ENCODE results near the gene TAGAP. TPM values are rescaled to one million over a fixed set of nuclear protein-coding genes. Genes with fewer than 3 reads are reported as not detected.

The TAGAP gene
- polyA plus RNA-seq, 1 donor: 2.3 TPM

- DNase-seq: no peak
Observed at GRCh38 chr6:159061805-159062563, 17.2 kb upstream of the TAGAP start.

GRCh38 chr6:159061146-159061545 is 16.4 kb upstream of the TAGAP start:
- DNase-seq: no peak
- Histone ChIP-seq H3K27me3 (ENCODE audit: control insufficient read depth, insufficient read depth, low read length) (peaks cover 13% of the 10 kb centered on the region), H3K4me3 (ENCODE audit: low read length) (no peak overlapping the region), H3K36me3 (ENCODE audit: control insufficient read depth, insufficient read depth, low read length) (no peaks in the 10 kb centered on the region), H3K27ac (ENCODE audit: low read length) (no peak overlapping the region), H3K4me1 (ENCODE audit: control insufficient read depth, insufficient read depth, low read length) (no peaks in the 10 kb centered on the region), H3K9me3 (ENCODE audit: control insufficient read depth, low read depth, low read length) (no peaks in the 10 kb centered on the region)
- WGBS (ENCODE audit: insufficient coverage, low lambda C conversion rate): no CpG with 5 or more reads among the region's 7 CpGs

More at GRCh38 chr6:159061805-159062563, 17.2 kb upstream of the TAGAP start:
- H3K27ac ChIP-seq (ENCODE audit: low read length): no peak overlapping the region
- WGBS (ENCODE audit: insufficient coverage, low lambda C conversion rate): no CpG with 5 or more reads among the region's 10 CpGs
- H3K4me1 ChIP-seq (ENCODE audit: control insufficient read depth, insufficient read depth, low read length): no peaks in the 10 kb centered on the region
- H3K27me3 ChIP-seq (ENCODE audit: control insufficient read depth, insufficient read depth, low read length): peaks cover 13% of the 10 kb centered on the region
- no peaks in the 10 kb centered on the region for H3K36me3 ChIP-seq (ENCODE audit: control insufficient read depth, insufficient read depth, low read length)
- H3K4me3 ChIP-seq (ENCODE audit: low read length): no peak overlapping the region
- no peaks in the 10 kb centered on the region for H3K9me3 ChIP-seq (ENCODE audit: control insufficient read depth, low read depth, low read length)

GRCh38 chr6:159059885-159060506 is 15.2 kb upstream of the TAGAP start:
- WGBS (ENCODE audit: insufficient coverage, low lambda C conversion rate): 90% methylated on average over 2 of the region's 7 CpGs
- H3K4me1 ChIP-seq (ENCODE audit: control insufficient read depth, insufficient read depth, low read length): no peaks in the 10 kb centered on the region

GRCh38 chr6:159059141-159059540 is 14.3 kb upstream of the TAGAP start:
- no peak overlapping the region for H3K27ac ChIP-seq (ENCODE audit: low read length)
- no peak overlapping the region for H3K4me3 ChIP-seq (ENCODE audit: low read length)
- H3K4me1 ChIP-seq (ENCODE audit: control insufficient read depth, insufficient read depth, low read length): no peaks in the 10 kb centered on the region
- H3K27me3 ChIP-seq (ENCODE audit: control insufficient read depth, insufficient read depth, low read length): peaks cover 16% of the 10 kb centered on the region
- no peaks in the 10 kb centered on the region for H3K36me3 ChIP-seq (ENCODE audit: control insufficient read depth, insufficient read depth, low read length)
- no peak for DNase-seq
- H3K9me3 ChIP-seq (ENCODE audit: control insufficient read depth, low read depth, low read length): no peaks in the 10 kb centered on the region
- 100% methylated on average over 1 of the region's 3 CpGs for WGBS (ENCODE audit: insufficient coverage, low lambda C conversion rate)

More at GRCh38 chr6:159059885-159060506, 15.2 kb upstream of the TAGAP start:
- no peaks in the 10 kb centered on the region for H3K36me3 ChIP-seq (ENCODE audit: control insufficient read depth, insufficient read depth, low read length)
- no peak overlapping the region for H3K27ac ChIP-seq (ENCODE audit: low read length)
- no peak for DNase-seq
- H3K9me3 ChIP-seq (ENCODE audit: control insufficient read depth, low read depth, low read length): no peaks in the 10 kb centered on the region
- peaks cover 13% of the 10 kb centered on the region for H3K27me3 ChIP-seq (ENCODE audit: control insufficient read depth, insufficient read depth, low read length)
- no peak overlapping the region for H3K4me3 ChIP-seq (ENCODE audit: low read length)

- WGBS (ENCODE audit: insufficient coverage, low lambda C conversion rate): no CpG with 5 or more reads among the region's 6 CpGs
- no peaks in the 10 kb centered on the region for H3K4me1 ChIP-seq (ENCODE audit: control insufficient read depth, insufficient read depth, low read length)
- no peaks in the 10 kb centered on the region for H3K36me3 ChIP-seq (ENCODE audit: control insufficient read depth, insufficient read depth, low read length)
- H3K4me3 ChIP-seq (ENCODE audit: low read length): no peak overlapping the region
- no peaks in the 10 kb centered on the region for H3K9me3 ChIP-seq (ENCODE audit: control insufficient read depth, low read depth, low read length)
- no peak for DNase-seq
- H3K27ac ChIP-seq (ENCODE audit: low read length): no peak overlapping the region
- H3K27me3 ChIP-seq (ENCODE audit: control insufficient read depth, insufficient read depth, low read length): peaks cover 8% of the 10 kb centered on the region
Observed at GRCh38 chr6:159056899-159057298, 12.1 kb upstream of the TAGAP start.

GRCh38 chr6:159056432-159056831 is 11.6 kb upstream of the TAGAP start:
- peaks cover 8% of the 10 kb centered on the region for H3K27me3 ChIP-seq (ENCODE audit: control insufficient read depth, insufficient read depth, low read length)
- 33% methylated on average over 1 of the region's 2 CpGs for WGBS (ENCODE audit: insufficient coverage, low lambda C conversion rate)
- H3K9me3 ChIP-seq (ENCODE audit: control insufficient read depth, low read depth, low read length): no peaks in the 10 kb centered on the region
- no peak for DNase-seq
- H3K4me1 ChIP-seq (ENCODE audit: control insufficient read depth, insufficient read depth, low read length): no peaks in the 10 kb centered on the region
- H3K4me3 ChIP-seq (ENCODE audit: low read length): no peak overlapping the region
- H3K27ac ChIP-seq (ENCODE audit: low read length): no peak overlapping the region
- H3K36me3 ChIP-seq (ENCODE audit: control insufficient read depth, insufficient read depth, low read length): no peaks in the 10 kb centered on the region

GRCh38 chr6:159056003-159056402 is 11.2 kb upstream of the TAGAP start:
- no peak overlapping the region for H3K27ac ChIP-seq (ENCODE audit: low read length)
- H3K4me3 ChIP-seq (ENCODE audit: low read length): no peak overlapping the region
- no peaks in the 10 kb centered on the region for H3K4me1 ChIP-seq (ENCODE audit: control insufficient read depth, insufficient read depth, low read length)
- H3K27me3 ChIP-seq (ENCODE audit: control insufficient read depth, insufficient read depth, low read length): peaks cover 8% of the 10 kb centered on the region
- no peaks in the 10 kb centered on the region for H3K9me3 ChIP-seq (ENCODE audit: control insufficient read depth, low read depth, low read length)
- no peak for DNase-seq
- WGBS (ENCODE audit: insufficient coverage, low lambda C conversion rate): 71% methylated on average over 1 of the region's 3 CpGs
- no peaks in the 10 kb centered on the region for H3K36me3 ChIP-seq (ENCODE audit: control insufficient read depth, insufficient read depth, low read length)

- Histone ChIP-seq H3K27me3 (ENCODE audit: control insufficient read depth, insufficient read depth, low read length) (peaks cover 8% of the 10 kb centered on the region), H3K4me3 (ENCODE audit: low read length) (no peak overlapping the region), H3K4me1 (ENCODE audit: control insufficient read depth, insufficient read depth, low read length) (no peaks in the 10 kb centered on the region), H3K36me3 (ENCODE audit: control insufficient read depth, insufficient read depth, low read length) (no peaks in the 10 kb centered on the region), H3K9me3 (ENCODE audit: control insufficient read depth, low read depth, low read length) (no peaks in the 10 kb centered on the region), H3K27ac (ENCODE audit: low read length) (no peak overlapping the region)
- no peak for DNase-seq
- no CpG with 5 or more reads among the region's 12 CpGs for WGBS (ENCODE audit: insufficient coverage, low lambda C conversion rate)
Observed at GRCh38 chr6:159053781-159054398, 9.1 kb upstream of the TAGAP start.

GRCh38 chr6:159052720-159053119 is 7.9 kb upstream of the TAGAP start:
- Histone ChIP-seq H3K9me3 (ENCODE audit: control insufficient read depth, low read depth, low read length) (no peaks in the 10 kb centered on the region), H3K4me3 (ENCODE audit: low read length) (no peak overlapping the region), H3K27me3 (ENCODE audit: control insufficient read depth, insufficient read depth, low read length) (peaks cover 5% of the 10 kb centered on the region), H3K36me3 (ENCODE audit: control insufficient read depth, insufficient read depth, low read length) (no peaks in the 10 kb centered on the region), H3K27ac (ENCODE audit: low read length) (no peak overlapping the region), H3K4me1 (ENCODE audit: control insufficient read depth, insufficient read depth, low read length) (no peaks in the 10 kb centered on the region)
- WGBS (ENCODE audit: insufficient coverage, low lambda C conversion rate): 65% methylated on average over 2 of the region's 3 CpGs
- no peak for DNase-seq

GRCh38 chr6:159047891-159048685 is 3.3 kb upstream of the TAGAP start:
- no peak overlapping the region for H3K27ac ChIP-seq (ENCODE audit: low read length)
- no peaks in the 10 kb centered on the region for H3K36me3 ChIP-seq (ENCODE audit: control insufficient read depth, insufficient read depth, low read length)
- 89% methylated on average over 3 of the region's 10 CpGs for WGBS (ENCODE audit: insufficient coverage, low lambda C conversion rate)
- H3K9me3 ChIP-seq (ENCODE audit: control insufficient read depth, low read depth, low read length): no peaks in the 10 kb centered on the region
- no peaks in the 10 kb centered on the region for H3K4me1 ChIP-seq (ENCODE audit: control insufficient read depth, insufficient read depth, low read length)
- H3K4me3 ChIP-seq (ENCODE audit: low read length): no peak overlapping the region
- no peak for DNase-seq
- H3K27me3 ChIP-seq (ENCODE audit: control insufficient read depth, insufficient read depth, low read length): peaks cover 5% of the 10 kb centered on the region

All from large intestine (tissue), 3 donors.